ENCODE results near the gene CTCFL.

The CTCFL gene

DNA sequence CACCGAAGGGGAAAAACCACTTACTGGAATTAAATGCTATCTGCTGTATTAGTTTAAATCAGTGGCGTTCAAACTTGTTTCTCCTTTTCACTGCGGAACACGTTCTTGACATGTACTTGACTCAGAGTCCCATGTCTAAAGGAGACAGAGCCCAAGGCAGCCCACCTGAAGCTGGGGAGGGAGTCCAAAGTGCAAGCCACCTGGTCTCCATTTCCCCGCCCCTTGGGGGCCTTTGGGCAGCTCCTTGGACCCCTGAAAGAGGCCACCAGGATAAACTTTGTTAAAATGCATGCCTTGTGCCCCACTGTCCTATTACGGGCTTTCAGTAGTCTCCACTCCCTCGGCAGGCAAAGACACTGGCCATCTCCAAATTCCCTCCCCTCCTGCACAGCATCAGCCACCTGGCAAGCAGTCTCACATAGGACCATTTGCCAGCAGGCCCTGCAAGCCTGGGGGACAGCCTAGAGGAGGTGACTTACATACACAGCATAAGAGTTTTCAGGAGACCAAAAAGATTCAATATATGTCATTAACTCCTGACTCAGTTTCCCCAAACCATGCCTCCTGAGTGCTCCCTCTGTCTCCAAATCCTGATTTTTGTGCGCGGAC lies 42.6 kb upstream of the CTCFL start:
- no peak overlapping the region for H2BK5ac ChIP-seq (ENCODE audit: low read depth, low read length, poor library complexity)
- no peak overlapping the region for H2BK120ac ChIP-seq (ENCODE audit: insufficient read depth, low read length, poor library complexity)

DNA sequence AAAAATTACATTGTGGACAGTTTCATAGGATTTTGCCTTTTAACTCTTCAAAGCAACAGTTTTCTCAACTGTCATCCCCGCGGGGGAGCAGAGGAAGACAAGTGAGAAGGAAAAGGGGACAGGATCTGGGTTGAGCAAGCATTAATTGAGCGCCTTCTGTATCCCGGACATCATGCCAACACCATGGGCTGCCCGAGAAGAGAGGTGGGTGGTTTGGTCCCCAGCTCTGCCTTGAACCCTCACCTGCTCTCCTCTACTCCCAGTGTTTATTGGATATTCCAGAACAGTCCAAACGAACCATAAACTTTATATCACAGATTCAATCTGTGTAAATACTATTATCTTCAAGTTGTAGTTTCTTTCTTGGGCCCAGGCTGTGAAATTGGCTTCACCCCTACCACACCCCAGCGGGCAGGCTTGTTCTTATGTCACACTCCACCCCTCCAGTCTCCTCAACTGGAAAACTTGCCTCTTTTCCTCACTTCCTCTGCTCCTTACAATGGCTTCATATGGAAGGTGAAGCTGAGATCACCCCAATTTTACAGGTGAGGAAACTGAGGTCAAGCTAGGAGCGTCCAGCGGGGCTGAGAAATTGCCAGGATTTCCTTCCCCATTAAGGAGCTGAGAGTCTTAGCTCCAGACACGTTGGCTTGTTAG lies 42.0 kb upstream of the CTCFL start:
- WGBS (ENCODE audit: extremely low coverage, insufficient coverage, insufficient read length), result no CpG with 5 or more reads among the region's 10 CpGs
- Histone ChIP-seq H4K91ac (ENCODE audit: low read depth, low read length) (no peak overlapping the region), H3K79me2 (ENCODE audit: control insufficient read depth, insufficient read depth, low read length, poor library complexity) (no peaks in the 10 kb centered on the region), H3K4me1 (ENCODE audit: control insufficient read depth in 1 of 2, insufficient read depth in 2 of 2, low read length in 2 of 2) (no peaks in the 10 kb centered on the region), H3K4me3 (ENCODE audit: low read depth, low read length) (no peak overlapping the region), H3K9me3 (ENCODE audit: insufficient read depth, low read depth, low read length) (no peaks in the 10 kb centered on the region), H4K8ac (ENCODE audit: low read depth, low read length) (no peak overlapping the region), H3K27me3 (ENCODE audit: insufficient read depth, low read length) (no peaks in the 10 kb centered on the region), H3K14ac (ENCODE audit: low read length) (no peak overlapping the region), H3K4ac (ENCODE audit: low read depth, low read length) (no peak overlapping the region), H3K79me1 (ENCODE audit: low read length) (no peaks in the 10 kb centered on the region), H3K4me2 (ENCODE audit: low read length) (no peak overlapping the region), H3K36me3 (ENCODE audit: control insufficient read depth in 1 of 2, insufficient read depth in 2 of 2, low read length in 2 of 2) (no peaks in the 10 kb centered on the region), H3K18ac (ENCODE audit: low read length) (no peak overlapping the region), H2BK12ac (ENCODE audit: low read length) (no peak overlapping the region), H4K12ac (ENCODE audit: low read depth, low read length) (no peak overlapping the region), H2AK5ac (ENCODE audit: low read length) (no peak overlapping the region), H3K9ac (ENCODE audit: low read length) (no peak overlapping the region), H2BK120ac (ENCODE audit: insufficient read depth, low read length, poor library complexity) (no peak overlapping the region), H3K27ac (ENCODE audit: low read depth, low read length) (no peak overlapping the region), H2BK5ac (ENCODE audit: low read depth, low read length, poor library complexity) (no peak overlapping the region), H2AFZ (ENCODE audit: insufficient read depth, low read length, poor library complexity) (no peak overlapping the region), H3K23ac (ENCODE audit: low read length) (no peak overlapping the region)
- no peak for DNase-seq

More for the DNA sequence above, 42.6 kb upstream of the CTCFL start:
- Histone ChIP-seq H2AK5ac (ENCODE audit: low read length) (no peak overlapping the region), H3K23ac (ENCODE audit: low read length) (no peak overlapping the region), H3K36me3 (ENCODE audit: control insufficient read depth in 1 of 2, insufficient read depth in 2 of 2, low read length in 2 of 2) (no peaks in the 10 kb centered on the region), H3K4me2 (ENCODE audit: low read length) (no peak overlapping the region), H2BK12ac (ENCODE audit: low read length) (no peak overlapping the region), H3K4me1 (ENCODE audit: control insufficient read depth in 1 of 2, insufficient read depth in 2 of 2, low read length in 2 of 2) (no peaks in the 10 kb centered on the region), H2AFZ (ENCODE audit: insufficient read depth, low read length, poor library complexity) (no peak overlapping the region), H3K4me3 (ENCODE audit: low read depth, low read length) (no peak overlapping the region), H3K14ac (ENCODE audit: low read length) (no peak overlapping the region), H3K79me1 (ENCODE audit: low read length) (no peaks in the 10 kb centered on the region), H4K12ac (ENCODE audit: low read depth, low read length) (no peak overlapping the region), H4K8ac (ENCODE audit: low read depth, low read length) (no peak overlapping the region), H3K9me3 (ENCODE audit: insufficient read depth, low read depth, low read length) (no peaks in the 10 kb centered on the region), H3K27me3 (ENCODE audit: insufficient read depth, low read length) (no peaks in the 10 kb centered on the region), H4K91ac (ENCODE audit: low read depth, low read length) (no peak overlapping the region), H3K4ac (ENCODE audit: low read depth, low read length) (no peak overlapping the region), H3K9ac (ENCODE audit: low read length) (no peak overlapping the region), H3K79me2 (ENCODE audit: control insufficient read depth, insufficient read depth, low read length, poor library complexity) (no peaks in the 10 kb centered on the region), H3K18ac (ENCODE audit: low read length) (no peak overlapping the region), H3K27ac (ENCODE audit: low read depth, low read length) (no peak overlapping the region)
- no peak for DNase-seq
- no CpG with 5 or more reads among the region's 9 CpGs for WGBS (ENCODE audit: extremely low coverage, insufficient coverage, insufficient read length)

- H3K4ac ChIP-seq (ENCODE audit: low read depth, low read length), result no peak overlapping the region
- WGBS (ENCODE audit: extremely low coverage, insufficient coverage, insufficient read length), result no CpG with 5 or more reads among the region's 1 CpG
Observed at GRCh38 chr20:57566399-57566798, 41.5 kb upstream of the CTCFL start.

DNA sequence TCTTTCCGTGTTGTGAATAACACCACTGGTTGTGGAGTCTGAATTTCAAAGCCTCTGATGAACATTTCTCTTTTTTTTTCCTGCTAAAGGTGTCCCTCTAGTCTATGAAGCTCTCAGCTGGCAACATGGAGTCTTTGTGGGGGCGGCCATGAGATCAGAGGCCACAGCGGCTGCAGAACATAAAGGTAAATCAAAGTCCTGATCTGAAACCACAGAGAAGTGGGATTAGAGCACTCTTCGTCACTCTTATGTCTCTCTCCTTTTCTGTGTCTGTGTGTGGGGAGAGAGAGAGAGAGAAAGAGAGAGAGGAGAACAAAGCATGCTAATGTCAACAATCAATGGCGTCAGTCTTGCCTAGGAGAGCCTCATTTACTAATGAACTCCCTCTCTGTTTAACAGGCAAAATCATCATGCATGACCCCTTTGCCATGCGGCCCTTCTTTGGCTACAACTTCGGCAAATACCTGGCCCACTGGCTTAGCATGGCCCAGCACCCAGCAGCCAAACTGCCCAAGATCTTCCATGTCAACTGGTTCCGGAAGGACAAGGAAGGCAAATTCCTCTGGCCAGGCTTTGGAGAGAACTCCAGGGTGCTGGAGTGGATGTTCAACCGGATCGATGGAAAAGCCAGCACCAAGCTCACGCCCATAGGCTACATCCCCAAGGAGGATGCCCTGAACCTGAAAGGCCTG lies 40.2 kb upstream of the CTCFL start:
- Histone ChIP-seq H4K8ac (ENCODE audit: low read depth, low read length) (no peak overlapping the region), H3K27me3 (ENCODE audit: insufficient read depth, low read length) (no peaks in the 10 kb centered on the region), H2BK5ac (ENCODE audit: low read depth, low read length, poor library complexity) (no peak overlapping the region), H3K79me1 (ENCODE audit: low read length) (no peaks in the 10 kb centered on the region), H2BK12ac (ENCODE audit: low read length) (no peak overlapping the region), H3K23ac (ENCODE audit: low read length) (no peak overlapping the region), H3K18ac (ENCODE audit: low read length) (no peak overlapping the region), H2AK5ac (ENCODE audit: low read length) (no peak overlapping the region), H2AFZ (ENCODE audit: insufficient read depth, low read length, poor library complexity) (no peak overlapping the region), H3K27ac (ENCODE audit: low read depth, low read length) (no peak overlapping the region), H3K4me3 (ENCODE audit: low read depth, low read length) (peak overlapping the region; percentile 17), H3K4me1 (ENCODE audit: control insufficient read depth in 1 of 2, insufficient read depth in 2 of 2, low read length in 2 of 2) (no peaks in the 10 kb centered on the region), H4K91ac (ENCODE audit: low read depth, low read length) (no peak overlapping the region), H2BK120ac (ENCODE audit: insufficient read depth, low read length, poor library complexity) (no peak overlapping the region), H3K4ac (ENCODE audit: low read depth, low read length) (no peak overlapping the region), H3K9me3 (ENCODE audit: insufficient read depth, low read depth, low read length) (peaks cover 1% of the 10 kb centered on the region), H3K9ac (ENCODE audit: low read length) (no peak overlapping the region), H3K14ac (ENCODE audit: low read length) (no peak overlapping the region), H4K12ac (ENCODE audit: low read depth, low read length) (no peak overlapping the region), H3K4me2 (ENCODE audit: low read length) (no peak overlapping the region), H3K79me2 (ENCODE audit: control insufficient read depth, insufficient read depth, low read length, poor library complexity) (no peaks in the 10 kb centered on the region), H3K36me3 (ENCODE audit: control insufficient read depth in 1 of 2, insufficient read depth in 2 of 2, low read length in 2 of 2) (no peaks in the 10 kb centered on the region)
- WGBS (ENCODE audit: extremely low coverage, insufficient coverage, insufficient read length), result no CpG with 5 or more reads among the region's 11 CpGs
- no peak for DNase-seq

More at GRCh38 chr20:57566399-57566798, 41.5 kb upstream of the CTCFL start:
- Histone ChIP-seq H2BK120ac (ENCODE audit: insufficient read depth, low read length, poor library complexity) (no peak overlapping the region), H3K4me2 (ENCODE audit: low read length) (no peak overlapping the region), H4K12ac (ENCODE audit: low read depth, low read length) (no peak overlapping the region), H3K36me3 (ENCODE audit: control insufficient read depth in 1 of 2, insufficient read depth in 2 of 2, low read length in 2 of 2) (no peaks in the 10 kb centered on the region), H2AK5ac (ENCODE audit: low read length) (no peak overlapping the region), H3K27me3 (ENCODE audit: insufficient read depth, low read length) (no peaks in the 10 kb centered on the region), H2AFZ (ENCODE audit: insufficient read depth, low read length, poor library complexity) (no peak overlapping the region), H2BK12ac (ENCODE audit: low read length) (no peak overlapping the region), H3K79me1 (ENCODE audit: low read length) (no peaks in the 10 kb centered on the region), H3K18ac (ENCODE audit: low read length) (no peak overlapping the region), H3K9ac (ENCODE audit: low read length) (no peak overlapping the region), H3K14ac (ENCODE audit: low read length) (no peak overlapping the region), H2BK5ac (ENCODE audit: low read depth, low read length, poor library complexity) (no peak overlapping the region), H3K4me1 (ENCODE audit: control insufficient read depth in 1 of 2, insufficient read depth in 2 of 2, low read length in 2 of 2) (no peaks in the 10 kb centered on the region), H4K8ac (ENCODE audit: low read depth, low read length) (no peak overlapping the region), H3K79me2 (ENCODE audit: control insufficient read depth, insufficient read depth, low read length, poor library complexity) (no peaks in the 10 kb centered on the region), H3K23ac (ENCODE audit: low read length) (no peak overlapping the region), H3K9me3 (ENCODE audit: insufficient read depth, low read depth, low read length) (no peaks in the 10 kb centered on the region), H3K4me3 (ENCODE audit: low read depth, low read length) (no peak overlapping the region), H3K27ac (ENCODE audit: low read depth, low read length) (no peak overlapping the region), H4K91ac (ENCODE audit: low read depth, low read length) (no peak overlapping the region)
- DNase-seq, result no peak

All from trophoblast cell (in vitro differentiated cells and primary cell).